ENCODE results near the gene NF2. TPM values are rescaled to one million over a fixed set of nuclear protein-coding genes. Genes with fewer than 3 reads are reported as not detected.

The NF2 gene
- total RNA-seq, 1 experiment from 2014 or later, result 40.5 TPM

- Histone ChIP-seq H3K9me3 (ENCODE audit: low read depth, low read length, poor library complexity, severe bottlenecking) (no peaks in the 10 kb centered on the region), H3K27ac (ENCODE audit: low read depth, low read length, poor library complexity, severe bottlenecking) (no peak overlapping the region), H3K36me3 (ENCODE audit: insufficient read depth, low read length, poor library complexity, severe bottlenecking) (no peaks in the 10 kb centered on the region), H3K4me3 (ENCODE audit: low read depth, low read length, poor library complexity, severe bottlenecking) (no peak overlapping the region), H3K27me3 (replicated peaks; ENCODE audit: insufficient read depth, low read depth, low read length, poor library complexity) (peaks cover 9% of the 10 kb centered on the region), H3K4me1 (ENCODE audit: insufficient read depth, low read length, poor library complexity, severe bottlenecking) (peaks cover 26% of the 10 kb centered on the region)
- intact Hi-C loops (cut with micrococcal nuclease; ENCODE audit: unreplicated experiment), result loop anchor here (5.0 kb wide), 1 partner anchor 145 kb away; no protein-coding TSS in a partner anchor
- no peak for DNase-seq (ENCODE audit: low spot score)
- POLR2A ChIA-PET (ENCODE audit: low non-redundant PET), result no interaction called here
- CTCF ChIA-PET, result interaction anchor here (1.9 kb wide), 1 partner anchor 368 kb away, joined by 18 read pairs; no protein-coding TSS in a partner anchor
- no TSS peak for BruUV-seq (replicated peaks)
- no peak for TF ChIP-seq CTCF (conservative IDR thresholded peaks at IDR 0.05; ENCODE audit: low read depth, low read length)
- no peak for TF ChIP-seq EZH2 (IDR thresholded peaks at IDR 0.05; ENCODE audit: borderline replicate concordance, low read depth, low read length, poor library complexity, severe bottlenecking)
Measured at GRCh38 chr22:29637181-29637580, 33.7 kb downstream of the NF2 start.

- ChIA-PET CTCF (no interaction called here), POLR2A (ENCODE audit: low non-redundant PET) (interaction anchor here (0.7 kb wide), 1 partner anchor 606 kb away, joined by 3 read pairs; no protein-coding TSS in a partner anchor)
- Histone ChIP-seq H3K27ac (ENCODE audit: low read depth, low read length, poor library complexity, severe bottlenecking) (no peak overlapping the region), H3K4me3 (ENCODE audit: low read depth, low read length, poor library complexity, severe bottlenecking) (no peak overlapping the region), H3K4me1 (ENCODE audit: insufficient read depth, low read length, poor library complexity, severe bottlenecking) (peaks cover 35% of the 10 kb centered on the region), H3K27me3 (replicated peaks; ENCODE audit: insufficient read depth, low read depth, low read length, poor library complexity) (peaks cover 9% of the 10 kb centered on the region), H3K36me3 (ENCODE audit: insufficient read depth, low read length, poor library complexity, severe bottlenecking) (no peaks in the 10 kb centered on the region), H3K9me3 (ENCODE audit: low read depth, low read length, poor library complexity, severe bottlenecking) (no peaks in the 10 kb centered on the region)
- TF ChIP-seq EZH2 (IDR thresholded peaks at IDR 0.05; ENCODE audit: borderline replicate concordance, low read depth, low read length, poor library complexity, severe bottlenecking) (no peak), CTCF (conservative IDR thresholded peaks at IDR 0.05; ENCODE audit: low read depth, low read length) (no peak)
- no peak for DNase-seq (ENCODE audit: low spot score)
- no TSS peak for BruUV-seq (replicated peaks)
- intact Hi-C loops (cut with micrococcal nuclease; ENCODE audit: unreplicated experiment), result loop anchor here (5.0 kb wide), 1 partner anchor 144 kb away; no protein-coding TSS in a partner anchor
Measured at GRCh38 chr22:29638678-29639077, 35.2 kb downstream of the NF2 start.

GRCh38 chr22:29639096-29639495 is 35.7 kb downstream of the NF2 start:
- BruUV-seq (replicated peaks), result no TSS peak
- CTCF ChIA-PET, result no interaction called here
- H3K9me3 ChIP-seq (ENCODE audit: low read depth, low read length, poor library complexity, severe bottlenecking), result no peaks in the 10 kb centered on the region
- DNase-seq (ENCODE audit: low spot score), result no peak
- intact Hi-C loops (cut with micrococcal nuclease; ENCODE audit: unreplicated experiment), result loop anchor here (5.0 kb wide), 1 partner anchor 143 kb away; no protein-coding TSS in a partner anchor
- H3K4me3 ChIP-seq (ENCODE audit: low read depth, low read length, poor library complexity, severe bottlenecking), result no peak overlapping the region
- H3K4me1 ChIP-seq (ENCODE audit: insufficient read depth, low read length, poor library complexity, severe bottlenecking), result peaks cover 32% of the 10 kb centered on the region
- no peaks in the 10 kb centered on the region for H3K36me3 ChIP-seq (ENCODE audit: insufficient read depth, low read length, poor library complexity, severe bottlenecking)
- no peak overlapping the region for H3K27ac ChIP-seq (ENCODE audit: low read depth, low read length, poor library complexity, severe bottlenecking)
- TF ChIP-seq EZH2 (IDR thresholded peaks at IDR 0.05; ENCODE audit: borderline replicate concordance, low read depth, low read length, poor library complexity, severe bottlenecking) (no peak), CTCF (conservative IDR thresholded peaks at IDR 0.05; ENCODE audit: low read depth, low read length) (no peak)
- peaks cover 9% of the 10 kb centered on the region for H3K27me3 ChIP-seq (replicated peaks; ENCODE audit: insufficient read depth, low read depth, low read length, poor library complexity)
- POLR2A ChIA-PET (ENCODE audit: low non-redundant PET), result no interaction called here
